ENCODE data around the gene MEGF11. TPM values are rescaled to one million over a fixed set of nuclear protein-coding genes. Genes with fewer than 3 reads are reported as not detected.

MEGF11 gene
- total RNA-seq, 1 experiment from 2014 or later: 1.2 TPM

- Histone ChIP-seq H3K4ac (ENCODE audit: low read depth, low read length) (no peak overlapping the region), H4K20me1 (ENCODE audit: control insufficient read depth, insufficient read depth, insufficient read length) (no peaks in the 10 kb centered on the region), H2BK15ac (ENCODE audit: low read depth, low read length) (no peak overlapping the region), H3K79me1 (ENCODE audit: insufficient read depth, low read depth, low read length, poor library complexity, severe bottlenecking) (no peaks in the 10 kb centered on the region), H4K5ac (ENCODE audit: insufficient read length, low read depth, low read length) (no peak overlapping the region), H4K8ac (replicated peaks; ENCODE audit: insufficient read length, low read depth, low read length) (no peak overlapping the region), H3K79me2 (ENCODE audit: insufficient read depth, low read length) (no peaks in the 10 kb centered on the region), H2BK5ac (ENCODE audit: insufficient read length, low read length) (no peak overlapping the region), H2AK5ac (ENCODE audit: insufficient read length, low read length) (no peak overlapping the region), H3K27me3 (ENCODE audit: insufficient read depth, low read length) (no peaks in the 10 kb centered on the region), H3T11ph (ENCODE audit: low read length) (no peak overlapping the region), H4K91ac (ENCODE audit: insufficient read length, low read depth, low read length) (no peak overlapping the region), H2BK120ac (ENCODE audit: low read depth, low read length, poor library complexity, severe bottlenecking) (no peak overlapping the region), H3K23me2 (ENCODE audit: insufficient read length, low read depth, low read length, poor library complexity, severe bottlenecking) (no peaks in the 10 kb centered on the region), H2BK20ac (ENCODE audit: low read depth, low read length, poor library complexity, severe bottlenecking) (no peak overlapping the region), H3K4me2 (ENCODE audit: insufficient read depth, insufficient read length, low read length) (no peak overlapping the region), H3K56ac (ENCODE audit: insufficient read length, low read depth, low read length) (no peak overlapping the region), H2BK12ac (ENCODE audit: insufficient read length, low read depth, low read length) (no peak overlapping the region), H3K4me1 (ENCODE audit: insufficient read depth, low read length) (peaks cover 2% of the 10 kb centered on the region; the same call in 1 of the 2 replicates), H3K9me3 (ENCODE audit: control insufficient read depth, low read depth, low read length) (no peaks in the 10 kb centered on the region), H2AFZ (ENCODE audit: low read length) (no peak overlapping the region), H3K23ac (ENCODE audit: insufficient read length, low read depth, low read length) (no peak overlapping the region), H3K18ac (ENCODE audit: insufficient read length, low read depth, low read length) (no peak overlapping the region), H3K14ac (ENCODE audit: insufficient read depth, low read length) (no peak overlapping the region), H3K27ac (ENCODE audit: insufficient read length, low read depth, low read length) (no peak overlapping the region), H3K9ac (ENCODE audit: extremely low read depth, insufficient read length, low read length) (no peak overlapping the region)
- no CpG with 5 or more reads among the region's 3 CpGs for WGBS (ENCODE audit: extremely low coverage, insufficient read length, low lambda C conversion rate)
- DNase-seq: no peak
- no peak overlapping the region for H3K4me3 Mint-ChIP-seq
- no peak for TF ChIP-seq CTCF (conservative IDR thresholded peaks at IDR 0.05)
- H3K27ac Mint-ChIP-seq: no peak overlapping the region; a peak in 1 of 7 replicates
- no peaks in the 10 kb centered on the region for H3K9me3 Mint-ChIP-seq
- H3K4me1 Mint-ChIP-seq: peaks cover 30 to 34% of the 10 kb centered on the region in 2 experiments
- no peaks in the 10 kb centered on the region for H3K36me3 Mint-ChIP-seq (ENCODE audit: insufficient read depth in 1 of 3, low read depth in 3 of 3)
- H3K27me3 Mint-ChIP-seq (ENCODE audit: low read depth): no peaks in the 10 kb centered on the region
Measured at GRCh38 chr15:65917407-65917756, 336.2 kb downstream of the MEGF11 start.
